Measurements from ENCODE around the gene ADAT3.
"Not testable (repeated sequence)": the region's sequence is repeated elsewhere in the genome, so short reads cannot be mapped to it uniquely, and the experiment has no call there.

GRCh38 chr19:1886360-1886759 lies 18.8 kb upstream of the ADAT3 start:
- not testable (repeated sequence) for TF ChIP-seq SUZ12 (IDR thresholded peaks at IDR 0.05; ENCODE audit: extremely low read depth, insufficient read depth, insufficient read length); YY1 (IDR thresholded peaks at IDR 0.05; ENCODE audit: insufficient read depth, insufficient read length); ZNF274 (IDR thresholded peaks at IDR 0.05; ENCODE audit: low read depth, low read length)
